Measurements from ENCODE around the gene IL18R1.
"Not testable (repeated sequence)": the region's sequence is repeated elsewhere in the genome, so short reads cannot be mapped to it uniquely, and the experiment has no call there.

The IL18R1 gene

DNA sequence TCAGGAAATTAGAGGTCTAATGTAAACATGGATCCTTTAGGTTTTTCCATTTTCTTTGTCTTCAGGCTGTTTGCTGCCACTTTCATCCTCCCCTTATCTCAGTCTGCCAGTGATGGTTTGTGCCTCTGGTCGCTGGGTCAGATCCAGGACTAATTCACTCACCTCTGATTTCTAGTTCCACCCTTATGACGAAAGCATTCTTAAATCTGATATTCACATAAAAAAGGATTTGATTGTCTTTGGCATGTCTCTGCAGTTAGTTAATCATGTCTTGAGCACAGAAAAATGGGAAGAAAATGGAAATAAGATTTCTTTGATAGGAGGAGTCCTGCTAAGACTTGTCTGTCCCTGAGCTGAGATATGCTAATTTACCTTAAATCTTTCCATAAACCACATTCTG, 39.7 kb upstream of the IL18R1 start:
- TF ChIP-seq, protein P1, sequence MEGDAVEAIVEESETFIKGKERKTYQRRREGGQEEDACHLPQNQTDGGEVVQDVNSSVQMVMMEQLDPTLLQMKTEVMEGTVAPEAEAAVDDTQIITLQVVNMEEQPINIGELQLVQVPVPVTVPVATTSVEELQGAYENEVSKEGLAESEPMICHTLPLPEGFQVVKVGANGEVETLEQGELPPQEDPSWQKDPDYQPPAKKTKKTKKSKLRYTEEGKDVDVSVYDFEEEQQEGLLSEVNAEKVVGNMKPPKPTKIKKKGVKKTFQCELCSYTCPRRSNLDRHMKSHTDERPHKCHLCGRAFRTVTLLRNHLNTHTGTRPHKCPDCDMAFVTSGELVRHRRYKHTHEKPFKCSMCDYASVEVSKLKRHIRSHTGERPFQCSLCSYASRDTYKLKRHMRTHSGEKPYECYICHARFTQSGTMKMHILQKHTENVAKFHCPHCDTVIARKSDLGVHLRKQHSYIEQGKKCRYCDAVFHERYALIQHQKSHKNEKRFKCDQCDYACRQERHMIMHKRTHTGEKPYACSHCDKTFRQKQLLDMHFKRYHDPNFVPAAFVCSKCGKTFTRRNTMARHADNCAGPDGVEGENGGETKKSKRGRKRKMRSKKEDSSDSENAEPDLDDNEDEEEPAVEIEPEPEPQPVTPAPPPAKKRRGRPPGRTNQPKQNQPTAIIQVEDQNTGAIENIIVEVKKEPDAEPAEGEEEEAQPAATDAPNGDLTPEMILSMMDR (IDR thresholded peaks at IDR 0.05; ENCODE audit: insufficient read depth, missing control alignments), result no peak
- FAIRE-seq (no peak), DNase-seq (ENCODE audit: insufficient read length, low spot score) (no peak)

DNA sequence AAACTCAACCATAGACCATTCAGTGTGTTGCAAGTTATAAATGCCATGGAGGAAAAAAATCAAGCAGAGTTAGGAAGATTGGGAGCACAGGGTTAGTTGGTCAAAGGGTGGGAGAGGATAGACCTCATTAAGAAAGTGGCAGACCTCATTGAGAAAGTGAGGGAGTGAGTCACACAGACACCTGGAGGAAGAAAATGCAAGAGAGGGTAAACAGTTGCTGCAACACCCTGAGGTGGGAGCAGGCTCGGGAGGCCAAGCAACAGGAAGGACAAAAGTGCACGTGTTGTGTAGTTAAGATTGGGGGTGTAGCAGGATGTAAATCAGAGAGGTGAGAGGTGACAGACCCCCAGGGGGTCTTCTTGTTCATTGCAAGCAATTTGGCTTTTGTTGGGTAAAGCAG, 37.9 kb upstream of the IL18R1 start:
- TF ChIP-seq, protein P1 (IDR thresholded peaks at IDR 0.05; ENCODE audit: insufficient read depth, missing control alignments), result no peak
- DNase-seq (ENCODE audit: insufficient read length, low spot score), result no peak
- FAIRE-seq, result no peak

DNA sequence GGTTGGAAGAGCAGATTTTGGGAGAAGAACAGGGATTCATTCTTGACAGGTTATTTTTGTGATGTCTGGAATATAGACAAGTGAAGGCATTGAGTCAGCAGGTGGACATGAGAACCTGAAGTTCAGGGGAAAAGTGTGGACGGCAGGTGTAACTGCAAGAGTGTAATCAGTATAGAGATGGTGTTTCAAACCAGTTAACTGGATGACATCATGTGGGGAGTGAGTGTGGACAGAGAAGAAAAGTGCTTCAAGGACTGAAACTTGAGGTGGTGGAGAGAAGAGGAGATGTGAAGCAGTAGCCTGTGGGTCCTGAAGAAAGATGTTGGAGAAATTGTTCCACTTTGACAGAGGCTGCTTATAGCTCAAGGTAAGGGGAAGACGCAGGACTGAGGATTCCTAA, 37.2 kb upstream of the IL18R1 start:
- FAIRE-seq, result no peak
- no peak for DNase-seq (ENCODE audit: insufficient read length, low spot score)
- TF ChIP-seq, protein P1 (IDR thresholded peaks at IDR 0.05; ENCODE audit: insufficient read depth, missing control alignments), result no peak

DNA sequence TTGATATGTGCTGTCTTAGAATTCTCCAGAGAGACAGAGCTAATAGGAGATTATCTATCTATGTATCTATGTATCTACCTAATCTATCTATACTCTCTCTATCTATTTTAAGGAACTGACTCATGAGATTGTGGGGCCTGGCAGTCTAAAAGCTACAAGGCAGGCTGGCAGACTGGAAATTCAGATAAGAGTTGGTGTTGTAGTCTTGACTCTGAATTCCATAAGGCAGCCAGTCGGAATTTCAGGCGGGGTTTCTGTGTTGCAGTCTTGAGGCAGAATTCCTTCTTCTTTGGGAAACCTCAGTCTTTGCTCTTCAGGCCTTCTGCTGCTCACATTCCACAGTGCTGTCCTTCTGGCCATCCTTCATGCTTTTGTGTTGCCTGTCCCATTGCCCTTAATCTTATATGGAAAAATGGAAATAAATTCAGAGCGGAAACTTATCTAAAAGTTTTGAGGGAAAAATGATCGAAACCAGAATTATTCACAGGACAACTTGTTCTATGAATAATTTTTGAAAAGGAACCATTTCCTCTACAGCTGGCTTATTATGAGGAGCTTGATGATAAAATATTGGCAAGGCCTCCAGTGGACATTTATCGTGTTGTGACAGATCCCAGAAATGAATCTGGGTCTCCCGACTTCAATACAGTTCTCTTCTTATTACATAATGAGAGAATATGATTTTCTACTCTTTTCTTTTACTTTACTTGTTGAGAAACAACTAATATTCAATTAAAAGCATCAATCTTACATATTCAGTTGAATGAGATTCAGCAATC, 33.5 kb upstream of the IL18R1 start:
- DNase-seq (ENCODE audit: insufficient read length, low spot score) (no peak), FAIRE-seq (no peak)
- TF ChIP-seq, protein P1 (IDR thresholded peaks at IDR 0.05; ENCODE audit: insufficient read depth, missing control alignments), result no peak

DNA sequence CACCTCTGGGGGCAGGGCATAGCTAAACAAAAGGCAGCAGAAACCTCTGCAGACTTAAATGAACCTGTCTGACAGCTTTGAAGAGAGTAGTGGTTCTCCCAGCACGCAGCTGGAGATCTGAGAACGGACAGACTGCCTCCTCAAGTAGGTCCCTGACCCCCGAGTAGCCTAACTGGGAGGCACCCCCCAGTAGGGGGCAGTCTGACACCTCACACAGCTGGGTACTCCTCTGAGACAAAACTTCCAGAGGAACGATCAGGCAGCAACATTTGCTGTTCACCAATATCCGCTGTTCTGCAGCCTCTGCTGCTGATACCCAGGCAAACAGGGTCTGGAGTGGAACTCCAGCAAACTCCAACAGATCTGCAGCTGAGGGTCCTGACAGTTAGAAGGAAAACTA, 30.7 kb upstream of the IL18R1 start:
- FAIRE-seq; DNase-seq (ENCODE audit: insufficient read length, low spot score): not testable (repeated sequence)

DNA sequence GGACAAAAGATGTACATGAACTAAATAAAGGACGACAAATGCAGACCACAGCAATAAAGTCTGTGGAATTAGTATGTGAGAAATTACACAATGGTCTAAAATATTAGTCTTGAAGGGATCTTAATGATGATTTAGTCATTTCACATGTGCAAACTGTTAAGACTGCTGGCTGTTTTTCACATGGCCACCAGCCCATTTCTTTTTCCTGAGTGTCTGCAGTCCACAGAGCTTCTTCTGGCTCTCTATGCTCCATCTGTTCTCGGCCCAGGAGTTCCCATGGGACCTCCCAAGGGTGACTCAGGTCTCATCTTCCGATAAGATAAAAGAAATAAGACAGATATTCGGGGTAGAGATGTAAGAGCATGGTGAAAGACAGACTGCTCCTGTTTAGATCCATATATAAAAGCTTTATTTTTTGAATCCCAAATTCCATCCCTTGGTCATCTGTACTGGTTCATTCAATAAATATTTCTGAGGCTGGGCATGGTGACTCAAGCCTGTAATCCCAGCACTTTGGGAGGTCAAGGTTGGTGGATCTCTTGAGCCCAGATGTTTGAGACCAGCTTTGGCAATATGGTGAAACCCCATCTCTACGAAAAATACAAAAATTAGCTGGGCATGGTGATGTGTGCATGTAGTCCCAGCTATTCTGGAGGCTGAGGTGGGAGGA, 24.1 kb upstream of the IL18R1 start:
- FAIRE-seq (no peak), DNase-seq (ENCODE audit: insufficient read length, low spot score) (no peak)
- TF ChIP-seq, protein P1 (IDR thresholded peaks at IDR 0.05; ENCODE audit: insufficient read depth, missing control alignments), result no peak

DNA sequence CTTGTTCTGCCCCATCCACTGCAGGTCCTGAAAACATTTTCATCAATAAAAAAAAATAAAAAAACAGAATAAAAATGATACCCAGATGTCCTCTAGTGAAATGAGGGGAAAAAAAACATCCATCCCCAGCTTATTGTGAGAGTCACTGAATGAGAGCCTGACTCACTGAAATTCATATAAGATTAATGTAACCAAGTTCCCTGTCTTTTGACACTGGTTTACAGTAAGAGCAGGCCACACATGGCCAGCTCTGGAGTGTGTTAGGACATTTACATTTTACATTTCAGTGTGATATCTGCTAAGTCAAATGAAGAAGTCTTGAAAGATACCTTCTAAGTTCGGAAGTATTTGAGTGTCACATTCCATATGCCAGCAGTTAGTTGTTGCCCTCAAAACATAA, 21.1 kb upstream of the IL18R1 start:
- TF ChIP-seq, protein P1 (IDR thresholded peaks at IDR 0.05; ENCODE audit: insufficient read depth, missing control alignments), result no peak
- FAIRE-seq (no peak), DNase-seq (ENCODE audit: insufficient read length, low spot score) (no peak)

Data from D721Med (cell line).